KMS-11 (cell line): ENCODE measurements around the gene TNN.

Source experiments
- H2AFZ ChIP-seq: fragments of 200-600 bp; sonication (generic); 2 replicates; pipeline ENCODE4 v1.6.1; 2016; ENCODE audit warnings: antibody characterized with exemption, mixed run types, low read depth
- H3K27ac ChIP-seq: fragments of 200-600 bp; sonication (generic); 2 replicates; pipeline ENCODE4 v1.6.1; 2016; ENCODE audit warnings: mild to moderate bottlenecking, mixed run types
- H3K27me3 ChIP-seq: fragments of 200-600 bp; sonication (generic); 2 replicates; pipeline ENCODE4 v1.6.1; 2017; ENCODE audit warnings: mild to moderate bottlenecking, low read depth, mixed run types, moderate library complexity; ENCODE audit not compliant: insufficient read depth
- H3K36me3 ChIP-seq: fragments of 200-600 bp; sonication (generic); 2 replicates; pipeline ENCODE4 v1.6.1; 2017; ENCODE audit warnings: mild to moderate bottlenecking, mixed run types; ENCODE audit not compliant: insufficient read depth
- H3K4me1 ChIP-seq: fragments of 200-600 bp; sonication (generic); 2 replicates; pipeline ENCODE4 v1.6.1; 2016; ENCODE audit warnings: mild to moderate bottlenecking, low read depth, mixed run types; ENCODE audit not compliant: poor library complexity, severe bottlenecking
- H3K4me2 ChIP-seq: fragments of 200-600 bp; sonication (generic); 2 replicates; pipeline ENCODE4 v1.7.0; 2016; ENCODE audit warnings: mild to moderate bottlenecking, mixed run types
- H3K4me3 ChIP-seq: fragments of 200-600 bp; sonication (generic); IDR thresholded peaks from 2 replicates; pipeline ENCODE4 v1.6.1; 2017; ENCODE audit warnings: low read depth, low read length, mixed read lengths; ENCODE audit not compliant: insufficient read depth
- H3K79me2 ChIP-seq: fragments of 200-600 bp; sonication (generic); 2 replicates; pipeline ENCODE4 v1.6.1; 2016; ENCODE audit warnings: low read depth, mixed run types; ENCODE audit not compliant: insufficient read depth
- H3K9ac ChIP-seq: fragments of 200-600 bp; sonication (generic); 2 replicates; pipeline ENCODE4 v1.6.1; 2016; ENCODE audit warnings: mild to moderate bottlenecking, mixed run types
- H4K20me1 ChIP-seq: fragments of 200-600 bp; sonication (generic); 2 replicates; pipeline ENCODE4 v1.6.1; 2016; ENCODE audit warnings: mild to moderate bottlenecking, mixed run types; ENCODE audit not compliant: insufficient read depth
- TF ChIP-seq, protein P1 (sequence below): fragments of 200-600 bp; sonication (generic); conservative IDR thresholded peaks from 2 replicates; pipeline ENCODE4 v1.6.1; 2017; ENCODE audit warnings: low read depth, mild to moderate bottlenecking, antibody characterized with exemption, low read length, moderate library complexity, mixed read lengths

Gene TNN

DNA sequence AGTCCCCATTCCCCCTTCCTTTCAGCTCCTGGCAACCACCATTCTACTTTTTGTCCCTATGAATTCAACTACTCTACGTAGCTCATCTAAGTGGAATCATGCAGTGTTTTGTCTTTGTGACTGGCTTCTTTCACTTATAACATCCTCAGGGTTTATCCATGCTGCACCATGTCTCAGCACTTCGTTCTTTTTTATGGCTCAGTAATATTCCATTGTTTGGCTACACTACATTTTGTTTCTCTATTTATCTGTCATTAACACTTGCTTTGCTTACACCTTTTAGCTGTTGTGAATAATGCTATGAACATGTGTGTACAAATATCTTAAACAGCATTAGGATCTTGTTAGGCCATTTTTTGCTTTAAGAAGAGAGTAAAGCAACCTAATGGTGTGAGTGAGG, 42.9 kb upstream of the TNN start:
- no peaks in the 10 kb centered on the region for H3K36me3 ChIP-seq
- H3K4me2 ChIP-seq = no peak overlapping the region
- H3K27ac ChIP-seq = no peak overlapping the region
- H3K79me2 ChIP-seq = peaks cover 31% of the 10 kb centered on the region
- no peak overlapping the region for H3K9ac ChIP-seq
- no peak overlapping the region for H2AFZ ChIP-seq
- no peaks in the 10 kb centered on the region for H4K20me1 ChIP-seq
- no peaks in the 10 kb centered on the region for H3K27me3 ChIP-seq
- H3K4me3 ChIP-seq = no peak overlapping the region
- TF ChIP-seq, protein P1, sequence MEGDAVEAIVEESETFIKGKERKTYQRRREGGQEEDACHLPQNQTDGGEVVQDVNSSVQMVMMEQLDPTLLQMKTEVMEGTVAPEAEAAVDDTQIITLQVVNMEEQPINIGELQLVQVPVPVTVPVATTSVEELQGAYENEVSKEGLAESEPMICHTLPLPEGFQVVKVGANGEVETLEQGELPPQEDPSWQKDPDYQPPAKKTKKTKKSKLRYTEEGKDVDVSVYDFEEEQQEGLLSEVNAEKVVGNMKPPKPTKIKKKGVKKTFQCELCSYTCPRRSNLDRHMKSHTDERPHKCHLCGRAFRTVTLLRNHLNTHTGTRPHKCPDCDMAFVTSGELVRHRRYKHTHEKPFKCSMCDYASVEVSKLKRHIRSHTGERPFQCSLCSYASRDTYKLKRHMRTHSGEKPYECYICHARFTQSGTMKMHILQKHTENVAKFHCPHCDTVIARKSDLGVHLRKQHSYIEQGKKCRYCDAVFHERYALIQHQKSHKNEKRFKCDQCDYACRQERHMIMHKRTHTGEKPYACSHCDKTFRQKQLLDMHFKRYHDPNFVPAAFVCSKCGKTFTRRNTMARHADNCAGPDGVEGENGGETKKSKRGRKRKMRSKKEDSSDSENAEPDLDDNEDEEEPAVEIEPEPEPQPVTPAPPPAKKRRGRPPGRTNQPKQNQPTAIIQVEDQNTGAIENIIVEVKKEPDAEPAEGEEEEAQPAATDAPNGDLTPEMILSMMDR = no peak
- H3K4me1 ChIP-seq = peaks cover 28% of the 10 kb centered on the region

DNA sequence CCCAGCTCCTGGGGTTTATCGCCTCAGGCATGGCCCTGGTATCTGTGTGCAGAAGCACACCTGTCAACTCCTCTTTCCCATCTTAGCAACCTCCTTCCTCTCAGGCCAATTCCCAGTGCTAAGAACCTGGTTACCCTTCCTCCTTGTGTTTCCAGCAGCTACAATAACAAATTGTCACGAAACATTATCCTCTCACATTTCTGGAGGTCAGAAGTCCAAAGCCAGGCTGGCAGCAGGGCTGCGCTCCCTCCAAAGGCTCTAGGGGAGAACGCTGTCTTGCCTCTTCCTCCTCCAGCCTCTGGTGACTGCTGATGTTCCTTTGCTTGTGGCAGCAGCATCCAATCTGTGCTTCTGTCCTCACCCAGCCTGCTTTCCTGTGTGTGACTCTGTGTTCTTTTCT, 33.7 kb upstream of the TNN start:
- TF ChIP-seq, protein P1 = no peak
- Histone ChIP-seq H3K27ac (no peak overlapping the region), H3K79me2 (no peaks in the 10 kb centered on the region), H3K36me3 (no peaks in the 10 kb centered on the region), H3K4me2 (no peak overlapping the region), H3K9ac (no peak overlapping the region), H3K4me3 (no peak overlapping the region), H3K27me3 (no peaks in the 10 kb centered on the region), H4K20me1 (no peaks in the 10 kb centered on the region), H2AFZ (no peak overlapping the region), H3K4me1 (peaks cover 8% of the 10 kb centered on the region)

DNA sequence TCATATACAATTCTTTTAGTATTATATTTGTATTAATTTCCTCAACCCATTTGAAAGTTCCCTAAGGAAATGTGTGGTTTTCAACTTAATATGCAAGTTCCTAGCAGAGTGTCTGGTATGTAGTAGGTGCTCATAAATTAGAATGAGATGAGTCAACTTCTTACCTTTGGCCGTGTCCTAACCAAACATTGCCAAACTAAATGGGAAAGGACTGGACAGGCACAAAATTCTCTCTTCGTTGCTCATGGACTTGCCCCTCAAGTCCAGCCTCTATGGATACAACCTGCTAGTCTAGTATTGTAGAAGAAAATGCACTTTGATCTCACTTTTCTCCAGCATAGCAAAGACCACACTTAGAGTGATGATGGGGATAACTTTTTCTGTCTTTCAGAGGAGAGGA, 32.9 kb upstream of the TNN start:
- Histone ChIP-seq H3K4me2 (no peak overlapping the region), H3K79me2 (no peaks in the 10 kb centered on the region), H3K36me3 (no peaks in the 10 kb centered on the region), H3K27ac (no peak overlapping the region), H3K9ac (no peak overlapping the region), H3K27me3 (no peaks in the 10 kb centered on the region), H4K20me1 (no peaks in the 10 kb centered on the region), H3K4me1 (no peaks in the 10 kb centered on the region), H3K4me3 (no peak overlapping the region), H2AFZ (no peak overlapping the region)
- TF ChIP-seq, protein P1 = no peak

DNA sequence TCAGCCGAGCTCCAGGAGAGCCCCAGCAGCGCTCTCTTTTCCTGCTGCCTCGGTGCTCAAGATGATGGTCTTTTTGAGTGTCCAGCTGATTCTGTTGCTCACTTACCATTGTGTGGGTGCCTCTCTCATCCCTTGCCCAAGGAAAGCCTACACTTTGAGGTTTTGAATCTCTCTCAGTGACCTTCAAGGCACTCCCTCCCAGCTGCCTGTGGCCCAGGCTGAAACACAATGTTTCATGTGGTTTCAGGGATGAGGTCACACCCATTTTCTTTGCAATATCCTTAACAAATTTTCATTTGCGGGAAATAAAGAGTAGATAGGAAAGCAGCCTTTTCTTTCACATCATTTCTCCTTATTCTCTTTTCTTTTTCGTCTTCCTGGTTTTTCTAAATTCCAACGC, 31.8 kb upstream of the TNN start:
- H3K36me3 ChIP-seq = no peaks in the 10 kb centered on the region
- H3K4me2 ChIP-seq = no peak overlapping the region
- H3K9ac ChIP-seq = no peak overlapping the region
- no peaks in the 10 kb centered on the region for H3K4me1 ChIP-seq
- H3K27ac ChIP-seq = no peak overlapping the region
- TF ChIP-seq, protein P1 = no peak
- H2AFZ ChIP-seq = no peak overlapping the region
- H4K20me1 ChIP-seq = no peaks in the 10 kb centered on the region
- no peak overlapping the region for H3K4me3 ChIP-seq
- no peaks in the 10 kb centered on the region for H3K27me3 ChIP-seq
- H3K79me2 ChIP-seq = no peaks in the 10 kb centered on the region

DNA sequence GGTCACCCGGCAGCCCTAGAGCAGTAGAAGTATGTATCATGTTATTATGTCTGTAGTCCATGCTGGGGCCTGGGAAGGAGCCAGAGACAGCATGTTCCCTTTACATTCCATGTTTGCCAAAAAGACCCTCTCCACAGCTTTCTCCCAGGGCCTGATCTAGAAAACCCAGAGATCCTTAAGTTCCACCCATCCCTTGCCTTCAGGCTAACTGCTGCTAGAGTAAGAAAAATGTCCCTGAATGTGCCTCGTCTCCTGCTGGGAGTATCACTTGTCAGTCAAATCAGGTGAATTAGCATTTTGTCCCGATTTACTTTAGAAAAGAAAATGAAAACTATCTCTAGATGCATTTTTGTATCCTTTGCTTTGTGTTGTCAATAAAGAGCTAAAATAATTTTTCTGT, 31.2 kb upstream of the TNN start:
- Histone ChIP-seq H3K4me2 (no peak overlapping the region), H3K79me2 (no peaks in the 10 kb centered on the region), H3K4me1 (no peaks in the 10 kb centered on the region), H2AFZ (no peak overlapping the region), H4K20me1 (no peaks in the 10 kb centered on the region), H3K27ac (no peak overlapping the region), H3K36me3 (no peaks in the 10 kb centered on the region), H3K27me3 (no peaks in the 10 kb centered on the region), H3K9ac (no peak overlapping the region), H3K4me3 (no peak overlapping the region)
- TF ChIP-seq, protein P1 = no peak
